Posterior vena cava (tissue), 2 donors: ENCODE data around the gene FAM131C. TPM values are rescaled to one million over a fixed set of nuclear protein-coding genes. Genes with fewer than 3 reads are reported as not detected.
"Not testable (repeated sequence)": the region's sequence is repeated elsewhere in the genome, so short reads cannot be mapped to it uniquely, and the experiment has no call there.

ENCODE experiments used
- DNase-seq: peaks from one replicate; pipeline ENCODE4 v3.0.0-alpha.2; 2020; ENCODE audit warnings: low spot score
- intact Hi-C, 2 donors: fragments of 100-400 bp; cut with DNase I; formaldehyde crosslinking; loops; one replicate each; pipeline versions ENCODE4 v1.14.1 to v1.14.2; 2022 to 2023
- total RNA-seq, 2 donors: library from RNA; stranded (reverse); fragmentation: NEBNext Ultra II Directional; extraction: Animal tissue kit (Norgen Biotek cat#: 25700); gene quantifications; one replicate each; pipeline ENCODE4 v1.2.1, GENCODE V29; 2021
- donor health status: DM: yes; HTN: yes; CAD: no.
- donor health status: DM: yes; HTN: yes; CAD: no.

The FAM131C gene
- total RNA-seq, 2 donors from 2014 or later: 0.88 to 1.2 TPM

- intact Hi-C loops: no loop called here
- no peak for DNase-seq
These were observed 46.5 kb downstream of the FAM131C start for GRCh38 chr1:16026723-16027484.

- intact Hi-C loops: not testable (repeated sequence)
These were observed 47.1 kb downstream of the FAM131C start for GRCh38 chr1:16026302-16026701.

GRCh38 chr1:16023050-16023653 lies 50.3 kb downstream of the FAM131C start:
- DNase-seq: no peak
- intact Hi-C loops: no loop called here

More at GRCh38 chr1:16026302-16026701, 47.1 kb downstream of the FAM131C start:
- DNase-seq: not testable (repeated sequence)

GRCh38 chr1:16022393-16022792 lies 51.1 kb downstream of the FAM131C start:
- intact Hi-C loops: no loop called here
- no peak for DNase-seq

- intact Hi-C loops: no loop called here
- DNase-seq: no peak
These were observed 51.8 kb downstream of the FAM131C start, which contains the start of gene CLCNKA for GRCh38 chr1:16021681-16022080. Gene CLCNKA, plus strand, starts transcription at chr1:16022036. Its CDS starts 584 bp downstream, at chr1:16022620.

GRCh38 chr1:16020878-16021277 lies 52.6 kb downstream of the FAM131C start:
- intact Hi-C loops, DNase-seq: not testable (repeated sequence)

- DNase-seq: no peak
- intact Hi-C loops: no loop called here
These were observed 53.1 kb downstream of the FAM131C start for GRCh38 chr1:16020325-16020724.

- no peak for DNase-seq
- intact Hi-C loops: no loop called here
These were observed 53.7 kb downstream of the FAM131C start for GRCh38 chr1:16019644-16020277.

GRCh38 chr1:16018749-16019643 lies 54.5 kb downstream of the FAM131C start:
- intact Hi-C loops: no loop called here

GRCh38 chr1:16018308-16018707 lies 55.1 kb downstream of the FAM131C start:
- intact Hi-C loops: no loop called here
- DNase-seq: no peak

More at GRCh38 chr1:16018749-16019643, 54.5 kb downstream of the FAM131C start:
- no peak for DNase-seq

- DNase-seq: peak; percentile 96
- intact Hi-C loops: no loop called here
These were observed 55.8 kb downstream of the FAM131C start, which contains the start of gene HSPB7 for GRCh38 chr1:16017461-16018303. Gene HSPB7, minus strand, starts transcription at chr1:16018043. Its CDS starts 80 bp downstream, at chr1:16017963.

GRCh38 chr1:16017076-16017460 lies 56.4 kb downstream of the FAM131C start:
- intact Hi-C loops: no loop called here
- DNase-seq: no peak

GRCh38 chr1:16015960-16016901 lies 57.2 kb downstream of the FAM131C start:
- DNase-seq: no peak
- intact Hi-C loops: no loop called here

GRCh38 chr1:16015491-16015890 lies 58.0 kb downstream of the FAM131C start:
- no peak for DNase-seq
- intact Hi-C loops: no loop called here

GRCh38 chr1:16014509-16015482 lies 58.7 kb downstream of the FAM131C start:
- DNase-seq: no peak
- intact Hi-C loops: no loop called here

GRCh38 chr1:16013908-16014258 lies 59.6 kb downstream of the FAM131C start:
- no peak for DNase-seq
- intact Hi-C loops: no loop called here
